Umbilical cord (tissue), 2 donors: ENCODE data around the gene COL4A2. TPM values are rescaled to one million over a fixed set of nuclear protein-coding genes. Genes with fewer than 3 reads are reported as not detected.

Source experiments
- DNase-seq: peaks from one replicate; pipeline ENCODE4 v3.0.0-alpha.2; 2015; ENCODE audit warnings: low spot score
- total RNA-seq: library from RNA; depleted of rRNA; stranded (reverse); fragments of >200 nt; gene quantifications from one replicate; pipeline ENCODE4 v1.2.3, GENCODE V29; 2014; ENCODE audit warnings: low replicate concordance; ENCODE audit not compliant: insufficient read depth

Gene COL4A2
- total RNA-seq, 1 donor from 2014 or later: 1,871 TPM

DNA sequence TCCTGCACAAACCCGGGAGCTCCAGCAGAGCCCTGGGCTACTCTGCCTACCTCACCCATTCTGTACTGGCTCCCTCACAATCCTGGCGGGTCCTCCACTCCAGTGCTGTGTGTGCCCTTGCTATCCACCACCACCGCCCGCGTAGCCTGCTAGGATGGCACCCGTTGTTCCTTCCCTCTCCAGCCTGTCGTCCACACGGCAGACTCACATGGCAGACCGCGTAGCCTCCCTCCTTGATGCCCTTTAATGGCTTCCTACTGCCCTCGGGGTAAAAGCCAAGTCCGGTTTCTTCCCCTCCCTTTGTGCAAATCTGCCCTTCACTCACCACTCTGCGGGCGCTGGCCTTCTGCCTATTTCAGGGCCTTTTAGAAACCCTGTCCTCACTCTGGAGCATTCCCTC is 147.9 kb downstream of the COL4A2 start:
- DNase-seq: no peak

DNA sequence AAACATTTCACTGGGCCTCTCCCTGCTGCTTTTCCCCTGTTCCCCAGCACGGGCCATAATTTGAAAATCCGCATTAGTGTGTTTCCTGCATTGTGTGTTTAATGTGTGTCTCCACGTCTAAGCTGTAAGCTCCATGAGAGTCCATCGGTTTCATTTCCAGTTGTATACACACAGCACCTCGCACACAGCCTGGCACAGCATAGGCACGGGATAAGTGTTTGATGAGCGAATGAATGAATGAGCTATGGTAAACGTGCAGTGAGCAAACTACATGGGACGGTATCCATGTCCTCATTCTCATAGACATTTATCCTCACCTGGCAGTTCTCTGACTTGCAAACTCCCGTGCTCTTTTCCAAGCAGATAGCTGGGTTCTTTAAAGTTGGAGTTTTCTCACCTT is 148.4 kb downstream of the COL4A2 start:
- DNase-seq: no peak

DNA sequence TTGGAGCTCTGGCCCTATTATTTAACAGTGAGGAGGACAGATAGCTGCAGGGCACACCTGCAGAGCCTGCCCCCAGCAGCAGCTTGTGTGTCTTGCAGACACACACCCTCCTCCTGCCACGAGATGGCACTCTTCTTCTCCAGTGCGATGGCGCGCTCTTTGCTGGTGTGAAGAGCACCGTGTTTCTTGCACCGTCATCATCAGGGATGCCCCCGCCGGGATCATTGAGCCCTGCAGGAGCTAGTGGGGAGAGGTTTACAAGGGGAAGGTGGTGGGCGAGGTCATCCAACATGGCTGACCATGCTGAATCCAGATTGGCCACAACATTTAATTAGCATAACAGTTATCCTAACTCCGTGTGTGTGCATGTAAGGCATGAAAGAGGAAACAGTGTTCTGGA is 148.9 kb downstream of the COL4A2 start:
- peak; percentile 68 for DNase-seq

DNA sequence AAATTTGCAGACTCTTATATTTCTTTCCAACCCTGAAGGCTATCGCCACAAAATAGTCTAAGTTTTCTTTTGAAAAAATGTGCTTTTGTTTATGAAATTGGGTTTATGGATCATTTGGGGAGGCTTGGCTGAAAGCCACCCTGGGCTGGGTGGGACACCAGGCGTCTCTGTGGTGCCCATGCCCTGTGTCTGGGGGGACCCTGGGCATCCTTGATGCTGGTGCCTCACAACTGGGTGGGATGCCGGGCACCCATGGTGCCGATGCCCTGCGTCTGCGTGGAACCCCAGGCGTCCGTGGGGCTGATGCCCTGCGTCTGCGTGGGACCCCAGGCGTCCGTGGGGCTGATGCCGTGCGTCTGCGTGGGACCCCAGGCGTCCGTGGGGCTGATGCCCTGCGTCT is 149.5 kb downstream of the COL4A2 start:
- no peak for DNase-seq

DNA sequence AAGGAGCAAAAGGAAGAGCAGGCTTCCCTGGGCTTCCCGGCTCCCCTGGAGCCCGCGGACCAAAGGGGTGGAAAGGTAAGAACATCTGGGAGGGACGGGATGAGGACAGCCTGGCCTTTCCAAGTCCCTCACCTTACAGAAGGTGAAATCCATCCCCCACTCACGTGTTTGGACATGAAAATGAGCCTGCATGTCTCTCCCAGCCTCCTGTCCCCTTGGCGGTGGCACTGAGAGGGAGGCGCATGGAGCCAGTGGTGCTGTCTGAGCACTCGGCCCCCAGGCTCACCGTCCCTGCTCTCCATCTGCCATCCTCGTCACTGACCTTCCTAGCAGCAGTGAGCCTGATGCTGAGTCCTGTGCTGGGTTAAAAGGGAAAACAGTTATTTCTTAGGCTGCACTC is 150.3 kb downstream of the COL4A2 start:
- DNase-seq: no peak

DNA sequence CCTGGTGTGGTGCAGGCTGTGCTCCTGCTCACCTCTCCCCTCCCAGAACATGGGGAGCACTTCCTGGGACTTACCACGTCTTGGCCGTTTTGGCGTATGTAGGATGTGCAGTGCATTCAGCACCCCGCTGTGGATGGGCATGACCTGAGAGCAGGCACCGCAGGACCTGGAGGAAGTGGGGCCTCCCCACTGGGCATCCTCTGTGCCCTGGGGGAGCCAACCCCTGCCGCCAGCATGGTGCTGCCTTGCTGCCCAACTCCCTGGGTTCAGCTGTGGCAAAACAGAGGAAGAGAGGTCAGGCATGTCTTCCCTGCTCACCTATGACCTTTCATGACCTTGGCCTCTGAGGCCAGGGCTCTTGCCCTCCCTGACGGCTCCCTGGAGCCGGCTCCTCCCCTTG is 150.9 kb downstream of the COL4A2 start:
- no peak for DNase-seq

DNA sequence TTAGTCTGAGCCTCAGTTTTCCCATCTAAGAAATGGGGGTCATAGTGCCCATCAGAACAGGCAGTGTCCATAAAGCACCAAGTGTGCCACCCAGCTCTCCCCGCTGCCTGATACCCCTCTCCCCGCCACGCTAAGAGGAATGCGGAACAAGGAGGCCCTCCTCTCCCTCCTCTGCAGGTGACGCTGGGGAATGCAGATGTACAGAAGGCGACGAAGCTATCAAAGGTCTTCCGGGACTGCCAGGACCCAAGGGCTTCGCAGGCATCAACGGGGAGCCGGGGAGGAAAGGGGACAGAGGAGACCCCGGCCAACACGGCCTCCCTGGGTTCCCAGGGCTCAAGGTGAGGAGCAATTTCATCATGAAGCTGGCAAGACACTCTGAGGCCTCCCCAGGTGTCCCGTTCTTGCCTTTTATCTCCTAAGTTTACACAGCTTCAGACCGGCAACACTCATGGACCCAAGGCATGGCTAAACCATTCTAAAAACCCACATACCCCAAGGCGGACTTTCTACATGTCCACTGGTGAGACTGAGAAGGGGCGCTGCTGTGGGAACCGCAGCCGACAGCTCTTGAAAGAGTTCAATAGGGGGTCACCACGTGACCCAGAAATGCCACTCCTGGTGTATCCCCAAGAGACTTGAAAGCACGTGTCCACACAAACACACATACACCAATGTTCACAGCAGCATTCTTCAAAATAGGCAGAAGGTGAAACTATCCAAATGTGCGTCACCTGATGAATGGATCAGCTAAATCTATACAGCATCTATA is 151.7 kb downstream of the COL4A2 start:
- DNase-seq: no peak

DNA sequence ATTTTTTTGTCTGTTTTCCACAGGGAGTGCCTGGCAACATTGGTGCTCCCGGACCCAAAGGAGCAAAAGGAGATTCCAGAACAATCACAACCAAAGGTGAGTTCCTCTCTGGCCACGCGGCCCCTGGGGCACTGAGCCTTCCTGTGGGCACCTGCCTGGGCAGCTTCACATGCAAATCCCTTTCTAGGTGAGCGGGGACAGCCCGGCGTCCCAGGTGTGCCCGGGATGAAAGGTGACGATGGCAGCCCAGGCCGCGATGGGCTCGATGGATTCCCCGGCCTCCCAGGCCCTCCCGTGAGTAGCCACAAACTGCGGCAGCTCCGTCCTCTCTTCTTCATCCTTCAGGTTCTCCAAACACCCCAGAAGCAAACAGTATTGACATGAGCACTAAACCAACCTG is 155.0 kb downstream of the COL4A2 start:
- DNase-seq: no peak

DNA sequence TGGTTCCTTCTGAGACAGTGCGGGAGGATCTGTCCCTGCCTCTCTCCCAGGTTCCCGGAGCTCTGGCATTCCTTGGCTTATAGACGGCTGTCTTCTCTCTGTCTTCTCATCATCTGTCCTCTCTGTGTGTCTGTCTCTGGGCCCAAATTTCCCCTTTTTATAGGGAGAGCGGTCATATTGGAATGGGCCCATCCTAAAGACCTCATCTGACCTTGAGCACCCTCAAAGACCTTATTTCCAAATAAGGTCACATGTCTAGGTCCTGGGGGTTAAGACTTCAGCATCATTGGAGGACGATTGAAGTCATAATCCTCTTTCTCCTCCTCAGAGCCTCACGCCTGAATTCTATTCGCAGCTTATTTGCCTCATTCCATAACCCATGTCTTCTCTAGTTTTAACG is 156.1 kb downstream of the COL4A2 start:
- no peak for DNase-seq

DNA sequence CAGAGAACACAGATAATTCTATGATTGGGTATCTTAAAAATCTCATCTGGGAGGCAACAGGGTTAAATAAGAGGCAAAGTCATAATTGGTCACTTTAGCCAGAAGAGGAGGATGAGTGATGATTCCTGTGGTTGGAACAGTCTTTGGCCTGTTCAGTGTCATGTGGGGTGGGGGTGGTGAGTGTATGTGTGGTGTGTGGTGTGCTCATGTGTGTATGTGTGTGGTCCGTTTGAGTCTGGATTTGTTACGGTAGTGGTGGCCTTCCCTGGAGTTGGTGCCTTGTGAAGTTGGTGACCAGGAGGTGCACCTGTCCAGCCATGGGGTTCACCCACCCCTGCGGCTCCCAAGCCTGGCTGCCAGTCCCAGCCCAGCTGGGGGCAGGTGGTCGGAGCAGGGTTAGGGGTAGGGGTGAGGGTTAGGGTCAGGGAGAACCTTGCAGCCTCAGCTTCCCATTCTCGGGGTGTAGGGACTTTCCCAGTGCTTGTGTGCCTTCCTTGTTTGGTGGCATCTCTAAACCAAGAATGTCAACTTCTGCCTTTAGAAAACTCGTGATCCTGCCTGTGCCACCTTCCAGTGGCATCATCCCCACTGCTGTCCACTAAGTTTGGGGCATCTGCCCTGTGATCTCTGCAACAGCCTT is 156.9 kb downstream of the COL4A2 start:
- no peak for DNase-seq

DNA sequence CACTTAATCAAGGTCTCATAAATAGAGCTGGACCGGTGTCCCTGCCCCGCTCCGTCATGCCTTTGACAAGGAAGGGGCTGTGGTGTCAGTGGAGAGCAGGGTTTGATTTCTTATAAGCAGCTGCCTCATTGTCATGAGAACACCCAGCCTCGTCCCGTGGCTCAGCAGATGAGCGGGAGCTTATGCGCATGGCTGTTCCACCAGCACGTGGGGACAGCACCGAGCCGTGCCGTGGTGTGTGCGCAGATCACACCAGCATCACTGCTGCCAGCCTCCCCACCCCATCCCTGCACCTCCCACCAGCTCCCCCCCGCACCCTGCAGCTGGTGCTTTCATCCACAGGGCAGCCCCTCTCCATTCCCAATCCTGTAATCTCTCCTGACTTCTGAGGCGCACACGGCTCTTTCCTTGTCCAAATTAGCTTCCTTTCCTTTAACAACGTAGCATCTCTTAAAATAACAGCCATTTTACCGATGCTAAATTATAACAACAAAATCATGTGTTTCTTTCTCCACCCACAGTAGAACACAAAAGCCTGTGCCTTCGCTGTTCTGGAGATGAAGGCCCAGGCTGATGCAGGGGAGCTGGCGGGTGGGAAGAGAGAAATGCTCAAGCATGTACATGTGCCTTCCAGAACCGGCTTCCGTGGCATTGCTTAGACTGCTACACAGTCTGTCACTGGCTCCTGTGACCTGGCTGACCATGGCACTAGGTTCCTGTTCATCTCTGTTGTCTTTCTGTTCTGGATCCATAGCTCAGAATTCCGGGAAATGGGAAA is 157.7 kb downstream of the COL4A2 start:
- no peak for DNase-seq

DNA sequence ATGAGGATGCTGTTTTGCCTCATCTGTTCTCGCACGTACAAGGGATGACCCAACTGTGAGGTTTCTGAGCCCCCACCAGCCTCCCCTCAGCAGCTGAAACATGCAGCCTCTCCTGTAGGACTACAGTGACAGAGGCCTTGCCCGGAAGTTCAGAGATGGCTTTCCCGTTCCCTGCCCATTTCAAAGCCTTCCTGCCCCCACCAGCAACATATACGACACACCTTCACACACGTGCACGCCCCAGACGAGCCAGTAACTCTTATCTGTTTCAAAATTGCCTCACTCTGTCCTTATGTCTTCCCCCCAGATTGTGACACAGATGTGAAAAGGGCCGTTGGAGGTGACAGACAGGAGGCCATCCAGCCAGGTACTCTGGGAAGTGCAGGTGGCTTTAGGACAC is 158.6 kb downstream of the COL4A2 start:
- no peak for DNase-seq

DNA sequence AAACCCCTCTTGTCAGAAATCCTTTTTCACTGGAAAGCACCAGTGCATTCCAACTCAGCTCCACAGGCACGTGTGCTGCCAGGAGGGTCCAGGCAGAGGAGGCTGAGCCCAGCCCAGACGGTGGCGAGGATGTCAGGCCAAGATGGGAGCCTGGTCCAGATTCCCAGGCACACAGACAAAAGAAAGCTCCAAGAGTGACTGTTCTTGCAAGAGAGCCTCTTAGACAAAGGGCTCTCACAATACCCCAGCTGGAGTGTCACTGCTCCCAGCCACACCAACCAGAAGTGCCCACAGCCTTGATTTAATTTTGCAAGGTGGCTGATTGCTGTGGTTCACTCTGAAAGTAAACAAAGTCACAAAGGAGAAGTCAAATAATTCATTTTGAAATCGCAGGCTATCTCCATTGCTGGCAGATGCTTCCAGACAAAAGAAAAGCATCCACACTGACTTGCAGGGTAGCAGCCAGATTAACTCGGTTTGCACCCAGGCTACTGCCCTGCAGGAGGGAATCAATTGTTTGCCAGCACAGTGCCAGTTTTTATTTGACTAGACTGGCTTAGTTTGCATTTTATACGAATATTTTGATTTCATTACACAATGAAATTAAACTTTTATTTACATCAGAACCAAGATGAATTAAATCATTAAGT is 159.3 kb downstream of the COL4A2 start:
- no peak for DNase-seq

DNA sequence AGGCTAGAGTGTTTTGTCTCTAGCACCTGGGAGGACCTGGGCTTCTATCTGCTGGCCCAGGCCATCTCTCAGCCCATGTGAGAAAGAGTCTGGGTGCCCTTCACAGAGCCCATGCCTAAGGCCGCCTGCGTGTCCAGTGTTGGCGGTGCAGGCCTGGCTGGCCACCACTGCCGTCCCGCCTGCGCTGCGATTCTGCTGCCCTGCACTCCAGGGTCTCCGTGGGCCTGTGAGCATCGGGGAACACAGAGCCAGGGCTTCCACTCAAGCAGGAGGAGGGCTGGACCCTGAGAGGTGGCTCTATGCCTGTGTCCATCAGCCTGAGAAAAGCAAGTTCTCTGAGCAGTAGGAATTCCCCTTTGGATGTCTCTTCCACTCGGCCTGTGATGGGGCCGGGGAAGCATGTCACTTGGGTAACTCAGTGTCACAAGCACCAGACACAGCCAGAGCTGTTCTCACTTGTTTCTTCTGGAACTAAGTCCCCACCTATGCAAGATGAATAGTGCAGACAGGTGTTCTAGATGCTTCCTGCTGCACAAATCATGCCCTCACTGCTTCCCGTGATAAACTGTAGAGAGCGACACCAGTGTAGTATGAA is 160.5 kb downstream of the COL4A2 start:
- DNase-seq: no peak

DNA sequence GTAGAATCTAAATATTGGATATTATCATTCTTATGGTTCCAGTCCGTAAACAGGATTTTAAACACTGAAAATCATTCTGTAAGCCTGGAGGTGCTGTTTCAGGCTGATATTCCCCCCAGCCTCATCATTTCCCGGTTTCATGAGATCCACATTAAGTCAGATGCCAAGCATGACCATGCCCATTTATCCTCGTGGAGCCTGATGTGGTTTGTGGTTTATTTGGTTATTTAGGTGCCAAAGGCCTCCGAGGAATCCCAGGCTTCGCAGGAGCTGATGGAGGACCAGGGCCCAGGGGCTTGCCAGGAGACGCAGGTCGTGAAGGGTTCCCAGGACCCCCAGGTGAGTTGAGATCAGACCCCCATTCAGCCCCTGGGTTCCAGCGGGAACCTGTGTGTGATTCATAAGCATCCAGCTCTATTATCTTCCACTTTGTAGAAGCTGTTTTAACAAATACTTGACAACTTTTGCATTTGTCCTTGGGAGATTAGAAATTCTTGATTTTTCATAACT is 162.0 kb downstream of the COL4A2 start:
- no peak for DNase-seq

DNA sequence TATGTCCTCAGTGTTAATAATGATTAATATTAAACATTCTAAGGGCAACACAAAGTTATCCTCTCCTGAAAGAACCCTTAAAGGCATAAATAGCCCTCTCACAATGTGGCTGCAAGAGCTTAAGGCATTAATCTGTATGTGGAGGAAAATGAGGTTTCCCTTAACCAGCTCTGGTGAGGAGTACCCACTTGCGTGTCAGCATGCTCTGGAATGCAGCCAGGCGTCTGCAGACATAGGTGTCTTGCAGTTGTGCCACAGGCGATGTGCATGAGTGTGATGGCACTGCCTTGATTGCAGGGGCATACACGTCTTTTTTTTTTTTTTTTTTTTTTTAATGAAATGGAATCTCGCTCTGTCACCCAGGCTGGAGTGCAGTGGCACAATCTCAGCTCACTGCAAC is 162.5 kb downstream of the COL4A2 start:
- no peak for DNase-seq

DNA sequence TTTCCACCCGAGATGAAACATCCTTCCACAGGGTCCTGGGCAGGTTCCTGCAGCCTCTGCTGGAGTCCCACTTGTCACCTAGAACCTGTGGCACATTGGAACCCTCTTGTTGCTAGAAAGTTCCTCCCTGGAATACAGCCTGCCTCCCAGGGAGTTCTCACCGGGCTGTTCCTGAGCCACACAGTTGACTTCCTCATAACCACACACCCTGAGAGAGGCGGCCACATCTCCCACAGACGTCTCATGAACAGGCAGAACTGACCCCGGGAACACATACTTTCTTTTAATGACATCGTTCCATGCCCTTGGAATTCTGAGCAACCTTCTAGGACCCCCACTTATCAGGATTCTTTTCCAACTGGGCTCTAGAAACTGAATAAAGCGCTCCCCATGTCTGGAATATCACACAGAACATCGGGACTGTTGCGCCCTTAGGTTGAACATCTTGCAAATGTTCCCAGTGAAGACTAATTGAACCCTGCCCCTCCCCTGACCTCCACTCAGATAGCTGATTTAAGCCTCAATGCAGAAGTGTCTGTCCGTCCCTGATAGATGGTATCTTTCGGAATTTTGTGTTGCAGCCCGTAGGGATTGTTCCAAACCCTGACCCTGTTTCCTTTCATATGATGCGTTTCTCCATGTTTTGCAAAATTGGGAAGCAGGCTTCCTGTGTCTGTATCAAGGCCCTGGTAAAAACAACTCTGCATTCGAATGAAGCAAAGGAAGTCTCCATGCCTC is 163.4 kb downstream of the COL4A2 start:
- no peak for DNase-seq

DNA sequence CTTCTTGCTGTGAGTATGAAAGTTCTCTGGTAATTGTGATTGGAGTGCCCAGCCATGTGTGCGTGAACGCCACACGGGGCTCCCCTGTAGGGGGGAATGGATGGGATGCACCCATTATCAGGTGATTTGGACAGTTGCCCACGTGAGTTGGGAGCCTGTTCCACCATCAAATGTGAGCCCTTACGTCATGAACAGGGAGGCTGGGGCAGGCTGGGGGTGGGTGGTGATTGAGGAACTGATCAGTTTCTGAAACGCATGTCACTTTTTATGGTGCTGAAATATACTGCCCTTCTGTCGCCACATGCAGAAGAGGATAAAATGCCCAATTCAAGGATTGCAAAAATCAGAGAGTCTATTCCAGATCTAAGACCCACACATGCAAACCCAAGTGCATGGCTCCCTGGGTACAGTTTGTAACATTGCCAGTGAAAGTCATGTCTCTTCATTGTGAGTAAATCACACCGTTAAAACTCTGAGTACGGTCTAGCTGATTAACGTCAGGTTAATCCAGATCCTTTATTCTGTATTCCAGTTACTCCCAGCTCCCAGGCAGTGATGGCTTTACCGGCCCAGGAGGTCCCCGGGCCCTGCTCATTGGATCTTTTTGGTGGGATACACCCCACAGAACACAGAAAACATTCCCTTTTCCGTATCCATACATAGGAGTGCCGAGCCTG is 164.2 kb downstream of the COL4A2 start:
- no peak for DNase-seq

DNA sequence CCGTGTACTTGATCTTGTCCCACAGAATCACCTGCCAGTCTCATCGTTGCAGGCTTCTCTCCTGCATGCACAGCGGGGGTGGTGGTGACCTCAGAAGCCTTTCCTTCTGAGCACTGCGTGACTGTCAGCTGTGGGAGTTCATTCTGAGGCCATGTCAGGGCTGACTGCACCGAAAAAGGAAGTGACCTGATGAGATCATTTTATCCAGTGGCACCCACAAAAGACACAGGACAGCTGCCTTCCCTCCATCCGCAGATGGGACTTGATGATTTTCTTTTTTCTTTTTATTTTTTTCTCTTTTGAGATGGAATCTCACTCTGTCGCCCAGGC is 164.7 kb downstream of the COL4A2 start:
- DNase-seq: no peak

DNA sequence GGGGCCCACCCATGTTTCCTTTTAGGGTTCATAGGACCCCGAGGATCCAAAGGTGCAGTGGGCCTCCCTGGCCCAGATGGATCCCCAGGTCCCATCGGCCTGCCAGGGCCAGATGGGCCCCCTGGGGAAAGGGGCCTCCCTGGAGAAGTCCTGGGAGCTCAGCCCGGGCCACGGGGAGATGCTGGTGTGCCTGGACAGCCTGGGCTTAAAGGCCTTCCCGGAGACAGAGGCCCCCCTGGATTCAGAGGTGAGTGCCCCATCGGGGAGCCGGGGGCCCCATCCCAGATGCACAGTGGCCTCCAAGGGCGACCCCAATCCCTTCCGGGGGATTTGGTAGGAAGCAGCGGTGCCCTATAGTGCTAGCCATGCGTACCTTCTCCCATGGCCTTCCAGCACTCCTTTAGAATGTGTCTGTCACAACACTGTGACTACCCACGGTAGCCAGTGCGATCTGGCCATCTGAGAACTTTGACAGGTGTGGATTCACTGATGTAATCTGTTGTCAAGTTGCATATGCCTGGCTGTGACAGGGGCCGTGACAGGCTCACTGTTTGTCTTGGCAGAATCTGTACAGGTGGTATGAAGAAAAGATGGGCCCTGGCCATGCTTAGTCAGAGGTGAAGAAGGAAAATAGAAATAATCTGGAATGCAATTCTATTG is 165.9 kb downstream of the COL4A2 start:
- DNase-seq: no peak
